Left lung (tissue), 10 donors: ENCODE measurements around the gene HRG. TPM values are rescaled to one million over a fixed set of nuclear protein-coding genes. Genes with fewer than 3 reads are reported as not detected.
"Not testable (repeated sequence)": the region's sequence is repeated elsewhere in the genome, so short reads cannot be mapped to it uniquely, and the experiment has no call there.

Experiments used
- ATAC-seq: fragments of 200-7000 bp; cut with Tn5 transposase; one replicate; pipeline ENCODE4 v1.9.1; 2020; ENCODE audit warnings: moderate library complexity
- DNase-seq, 4 donors: peaks; one replicate each; pipeline ENCODE4 v3.0.0-alpha.2; 2013 to 2020
- H3K27ac ChIP-seq, 2 donors: fragments of 200-600 bp; sonication (generic) in 1 of 2; one replicate each; pipeline versions ENCODE4 v1.5.0 to v1.8.0; 2020 to 2021
- H3K27me3 ChIP-seq, 2 donors: fragments of 200-600 bp; sonication (generic) in 1 of 2; one replicate each; pipeline versions ENCODE4 v1.5.0 to v1.8.0; 2020 to 2021
- H3K36me3 ChIP-seq, 2 donors: fragments of 200-600 bp; sonication (generic) in 1 of 2; one replicate each; pipeline versions ENCODE4 v1.5.0 to v1.8.0; 2020 to 2021
- H3K4me1 ChIP-seq, 2 donors: fragments of 200-600 bp; one replicate each; pipeline ENCODE4 v1.8.0; 2021
- H3K4me3 ChIP-seq, 2 donors: fragments of 200-600 bp; sonication (generic) in 1 of 2; one replicate each; pipeline versions ENCODE4 v1.5.0 to v1.8.0; 2020 to 2021; ENCODE audit warnings: mild to moderate bottlenecking in 1 of 2
- H3K9me3 ChIP-seq, 2 donors: fragments of 200-600 bp; sonication (generic) in 1 of 2; one replicate each; pipeline versions ENCODE4 v1.5.0 to v1.8.0; 2020 to 2021
- CTCF ChIP-seq, 2 donors: fragments of 200-600 bp; sonication (generic) in 1 of 2; IDR thresholded peaks; one replicate each; pipeline versions ENCODE4 v1.5.0 to v1.8.0; 2021; ENCODE audit warnings: antibody characterized with exemption in 2 of 2
- intact Hi-C, 2 donors: fragments of 100-400 bp; cut with DNase I; formaldehyde crosslinking; loops; one replicate each; pipeline versions ENCODE4 v1.11.2 to v1.14.2; 2022
- polyA plus RNA-seq, 6 donors: library from polyadenylated mRNA; unstranded; fragments of 120-200 nt; gene quantifications; one replicate each; pipeline ENCODE4 v1.2.1, GENCODE V29; 2013; ENCODE audit not compliant: insufficient read length in 6 of 6
- total RNA-seq, 2 donors: library from RNA; stranded (reverse); fragmentation: NEBNext Ultra II Directional; extraction: Animal tissue kit (Norgen Biotek cat#: 25700); gene quantifications; one replicate each; pipeline ENCODE4 v1.2.1, GENCODE V29; 2021
- donor health status: DM: no; HTN: yes; CAD: no.
- donor health status: DM: no; HTN: no; CAD: no.

The HRG gene
- total and polyA plus RNA-seq, 8 donors, result 0.04 to 0.30 (median 0.07) TPM; not detected in 2

GRCh38 chr3:186687120-186687651 lies 21.4 kb downstream of the HRG start:
- TF ChIP-seq CTCF (IDR thresholded peaks at IDR 0.05), result no peak
- ATAC-seq (no peak), DNase-seq (no peak)
- no peak overlapping the region for H3K4me3 ChIP-seq
- H3K9me3 ChIP-seq, result peaks cover 0 to 2% of the 10 kb centered on the region in 2 donors
- intact Hi-C loops, result no loop called here
- no peaks in the 10 kb centered on the region for H3K36me3 ChIP-seq
- H3K27me3 ChIP-seq, result peaks cover 0 to 14% of the 10 kb centered on the region in 2 donors
- H3K4me1 ChIP-seq, result no peaks in the 10 kb centered on the region
- no peak overlapping the region for H3K27ac ChIP-seq

- H3K36me3 ChIP-seq, ATAC-seq, H3K27me3 ChIP-seq, intact Hi-C loops, DNase-seq, H3K9me3 ChIP-seq, H3K4me1 ChIP-seq, H3K27ac ChIP-seq, H3K4me3 ChIP-seq: not testable (repeated sequence)
These were observed 24.5 kb downstream of the HRG start for GRCh38 chr3:186690304-186690703.

- intact Hi-C loops, result no loop called here
- no peaks in the 10 kb centered on the region for H3K36me3 ChIP-seq
- H3K4me3 ChIP-seq, result no peak overlapping the region
- no peaks in the 10 kb centered on the region for H3K4me1 ChIP-seq
- no peak for TF ChIP-seq CTCF (IDR thresholded peaks at IDR 0.05)
- H3K27me3 ChIP-seq, result no peaks in the 10 kb centered on the region
- ATAC-seq (no peak), DNase-seq (no peak)
- no peaks in the 10 kb centered on the region for H3K9me3 ChIP-seq
- H3K27ac ChIP-seq, result no peak overlapping the region
These were observed 25.9 kb downstream of the HRG start for GRCh38 chr3:186691676-186692075.

- H3K36me3 ChIP-seq, result no peaks in the 10 kb centered on the region
- DNase-seq (no peak), ATAC-seq (peak; percentile 78)
- H3K4me1 ChIP-seq, result no peaks in the 10 kb centered on the region
- intact Hi-C loops, result no loop called here
- H3K27ac ChIP-seq, result no peak overlapping the region
- H3K27me3 ChIP-seq, result no peaks in the 10 kb centered on the region
- no peaks in the 10 kb centered on the region for H3K9me3 ChIP-seq
- TF ChIP-seq CTCF (IDR thresholded peaks at IDR 0.05), result no peak
- H3K4me3 ChIP-seq, result no peak overlapping the region
These were observed 28.0 kb downstream of the HRG start for GRCh38 chr3:186693843-186694242.

- no peaks in the 10 kb centered on the region for H3K27me3 ChIP-seq
- no peak overlapping the region for H3K4me3 ChIP-seq
- no peaks in the 10 kb centered on the region for H3K9me3 ChIP-seq
- no peak for DNase-seq
- H3K36me3 ChIP-seq, result no peaks in the 10 kb centered on the region
- no peak for ATAC-seq
- H3K27ac ChIP-seq, result no peak overlapping the region
- intact Hi-C loops, result no loop called here
- no peaks in the 10 kb centered on the region for H3K4me1 ChIP-seq
- no peak for TF ChIP-seq CTCF (IDR thresholded peaks at IDR 0.05)
These were observed 28.6 kb downstream of the HRG start for GRCh38 chr3:186694288-186695032.
